HUES64 (cell line): Measurements from ENCODE around the gene MED6.

Experiments
- H3K27ac ChIP-seq: 2 replicates; pipeline ENCODE4 v1.7.0; 2013; ENCODE audit warnings: low read depth, low read length, inconsistent platforms
- H3K27me3 ChIP-seq: 2 replicates; pipeline ENCODE4 v1.6.1; 2013; ENCODE audit warnings: mild to moderate bottlenecking, low read length; ENCODE audit not compliant: insufficient read depth
- H3K36me3 ChIP-seq: 2 replicates; pipeline ENCODE4 v1.6.1; 2013; ENCODE audit warnings: mild to moderate bottlenecking, low read length; ENCODE audit not compliant: insufficient read depth
- H3K4me1 ChIP-seq: 2 replicates; pipeline ENCODE4 v1.6.1; 2013; ENCODE audit warnings: mild to moderate bottlenecking, low read length, moderate library complexity; ENCODE audit not compliant: insufficient read depth
- H3K4me3 ChIP-seq: 2 replicates; pipeline ENCODE4 v1.5.1; 2013; ENCODE audit warnings: mild to moderate bottlenecking, low read length, moderate library complexity
- H3K9ac ChIP-seq: 2 replicates; pipeline ENCODE4 v1.6.1; 2013; ENCODE audit warnings: mild to moderate bottlenecking, low read depth, low read length
- H3K9me3 ChIP-seq: 2 replicates; pipeline ENCODE4 v1.6.1; 2013; ENCODE audit warnings: low read depth, low read length; ENCODE audit not compliant: insufficient read depth
- WGBS: fragments of 150-250, 120-280 bp; methylation state at CpG from one replicate; pipeline ENCODE4 v1.1.7; 2013; ENCODE audit warnings: missing lambda C conversion rate; 5-methylcytosine and 5-hydroxymethylcytosine counted together

Gene MED6

DNA sequence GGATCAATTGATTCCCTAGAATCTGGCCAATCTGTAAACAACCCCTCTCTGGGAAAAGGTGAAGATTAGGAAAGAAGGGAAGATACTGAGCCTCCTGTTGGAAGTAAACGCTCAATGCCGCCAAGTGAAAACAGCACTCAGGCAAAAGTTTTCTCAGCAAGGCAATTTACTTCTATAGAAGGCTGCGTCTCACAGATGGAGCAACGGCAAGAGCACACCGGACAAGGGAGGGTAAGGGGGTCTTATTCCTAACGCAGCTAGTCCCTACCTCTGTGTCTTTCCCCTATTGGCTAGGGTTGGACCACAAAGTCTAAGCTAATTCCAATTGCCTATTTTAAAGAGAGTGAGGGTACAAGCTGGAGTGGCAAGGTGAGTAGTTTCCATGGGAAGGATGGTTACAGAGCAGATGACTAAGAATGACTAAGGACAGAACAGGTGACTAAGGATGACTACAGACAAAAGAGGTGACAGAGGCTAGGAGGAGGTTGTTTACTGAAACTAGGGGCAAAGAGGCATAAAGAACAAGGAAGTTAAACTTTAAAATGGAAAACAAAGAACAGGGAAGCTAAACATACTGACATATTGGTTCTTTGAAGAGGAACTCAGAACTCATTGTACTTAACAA lies 35.6 kb upstream of the MED6 start:
- Histone ChIP-seq H3K9ac (no peak overlapping the region), H3K36me3 (no peaks in the 10 kb centered on the region), H3K27ac (no peak overlapping the region), H3K27me3 (peaks cover 11% of the 10 kb centered on the region; the same call in 1 of the 2 replicates), H3K4me1 (peaks cover 13% of the 10 kb centered on the region; the same call in 1 of the 2 replicates), H3K4me3 (no peak overlapping the region), H3K9me3 (peaks cover 11% of the 10 kb centered on the region)
- 97% methylated on average over 6 of the region's 6 CpGs for WGBS

- Histone ChIP-seq H3K4me1 (no peaks in the 10 kb centered on the region), H3K4me3 (no peak overlapping the region), H3K9ac (no peak overlapping the region), H3K27ac (no peak overlapping the region), H3K27me3 (no peaks in the 10 kb centered on the region), H3K36me3 (no peaks in the 10 kb centered on the region), H3K9me3 (peaks cover 23% of the 10 kb centered on the region)
- WGBS: 88% methylated on average over 3 of the region's 3 CpGs
Observed at GRCh38 chr14:70631948-70632347, 31.5 kb upstream of the MED6 start.

GRCh38 chr14:70624972-70625371 lies 24.5 kb upstream of the MED6 start:
- Histone ChIP-seq H3K36me3 (no peaks in the 10 kb centered on the region), H3K27ac (no peak overlapping the region), H3K27me3 (no peaks in the 10 kb centered on the region), H3K9me3 (peaks cover 30% of the 10 kb centered on the region), H3K4me3 (no peak overlapping the region), H3K9ac (no peak overlapping the region), H3K4me1 (no peaks in the 10 kb centered on the region)
- 90% methylated on average over 1 of the region's 1 CpG for WGBS

DNA sequence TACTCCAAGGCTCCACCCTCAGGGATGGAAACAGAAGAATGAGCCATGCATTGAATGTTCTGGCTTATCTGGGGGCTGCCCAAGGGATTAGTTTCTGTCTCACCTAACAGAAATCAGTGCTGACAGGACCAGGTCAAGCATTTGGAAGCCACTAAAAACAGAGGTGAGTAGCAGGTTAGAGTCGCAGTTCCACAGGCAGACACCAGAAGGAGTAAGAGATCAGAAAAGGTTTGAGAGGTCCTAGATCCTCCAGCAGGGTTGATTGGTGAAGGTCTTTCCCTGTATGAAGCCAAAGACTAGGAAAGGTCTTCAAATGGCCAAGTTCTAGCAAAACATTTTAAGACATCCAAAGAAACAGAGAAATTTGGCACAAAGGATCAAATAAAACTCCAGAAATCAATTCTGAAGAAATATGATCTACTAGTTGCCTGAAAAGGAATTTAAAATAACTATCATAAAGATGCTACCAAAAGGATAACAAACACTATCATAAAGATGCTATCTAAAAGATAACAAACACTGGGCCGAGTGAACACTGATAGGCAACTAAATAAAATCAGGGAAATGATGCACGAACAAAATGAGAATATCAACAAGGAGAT lies 21.8 kb upstream of the MED6 start:
- H3K27me3 ChIP-seq: no peaks in the 10 kb centered on the region
- H3K9me3 ChIP-seq: peaks cover 20% of the 10 kb centered on the region
- no peak overlapping the region for H3K4me3 ChIP-seq
- no peaks in the 10 kb centered on the region for H3K4me1 ChIP-seq
- no peaks in the 10 kb centered on the region for H3K36me3 ChIP-seq
- WGBS: 7% methylated on average over 1 of the region's 3 CpGs
- no peak overlapping the region for H3K27ac ChIP-seq
- no peak overlapping the region for H3K9ac ChIP-seq

GRCh38 chr14:70619708-70620107 lies 19.3 kb upstream of the MED6 start:
- Histone ChIP-seq H3K9ac (no peak overlapping the region), H3K4me1 (no peaks in the 10 kb centered on the region), H3K27me3 (no peaks in the 10 kb centered on the region)

GRCh38 chr14:70618314-70618713 lies 17.9 kb upstream of the MED6 start:
- H3K27me3 ChIP-seq: no peaks in the 10 kb centered on the region
- 77% methylated on average over 2 of the region's 2 CpGs for WGBS
- H3K27ac ChIP-seq: no peak overlapping the region
- H3K4me3 ChIP-seq: no peak overlapping the region
- no peak overlapping the region for H3K9ac ChIP-seq
- no peaks in the 10 kb centered on the region for H3K36me3 ChIP-seq
- H3K4me1 ChIP-seq: no peaks in the 10 kb centered on the region
- no peaks in the 10 kb centered on the region for H3K9me3 ChIP-seq

More at GRCh38 chr14:70619708-70620107, 19.3 kb upstream of the MED6 start:
- H3K36me3 ChIP-seq: no peaks in the 10 kb centered on the region
- H3K9me3 ChIP-seq: no peaks in the 10 kb centered on the region
- H3K4me3 ChIP-seq: no peak overlapping the region
- no peak overlapping the region for H3K27ac ChIP-seq

- no peaks in the 10 kb centered on the region for H3K9me3 ChIP-seq
- H3K4me1 ChIP-seq: no peaks in the 10 kb centered on the region
- no peaks in the 10 kb centered on the region for H3K36me3 ChIP-seq
- H3K27me3 ChIP-seq: no peaks in the 10 kb centered on the region
- no peak overlapping the region for H3K9ac ChIP-seq
- no peak overlapping the region for H3K27ac ChIP-seq
- WGBS: 95% methylated on average over 2 of the region's 3 CpGs
- no peak overlapping the region for H3K4me3 ChIP-seq
Observed at GRCh38 chr14:70616646-70617045, 16.2 kb upstream of the MED6 start.

DNA sequence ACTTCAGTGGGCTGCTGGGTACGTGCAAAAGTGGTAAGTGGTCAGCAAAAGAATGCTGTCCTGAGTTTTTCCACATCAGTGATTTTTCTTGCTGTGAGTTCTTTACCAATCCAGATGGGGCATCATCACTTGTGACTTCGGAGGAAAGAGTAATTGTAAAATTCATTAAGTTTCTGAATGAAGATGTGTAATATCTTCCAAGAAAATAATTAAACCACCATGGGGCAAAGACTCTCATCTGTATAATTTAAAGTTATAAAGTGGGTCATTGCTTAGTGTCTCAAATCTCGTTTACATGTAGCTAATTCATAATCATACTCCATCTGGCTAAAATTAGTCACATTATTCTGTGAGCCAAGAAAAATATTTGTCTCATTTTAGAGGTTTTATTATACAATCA lies 10.8 kb upstream of the MED6 start:
- H3K27ac ChIP-seq: no peak overlapping the region
- H3K27me3 ChIP-seq: 0 out of 2 replicates have a peak, but pooled peaks cover 3% of the 10 kb centered on the region
- 86% methylated on average over 2 of the region's 3 CpGs for WGBS
- H3K9me3 ChIP-seq: no peaks in the 10 kb centered on the region
- H3K4me1 ChIP-seq: no peaks in the 10 kb centered on the region
- no peak overlapping the region for H3K4me3 ChIP-seq
- no peak overlapping the region for H3K9ac ChIP-seq
- H3K36me3 ChIP-seq: no peaks in the 10 kb centered on the region

GRCh38 chr14:70602254-70602653 lies 1.8 kb upstream of the MED6 start:
- no peak overlapping the region for H3K27ac ChIP-seq
- no peaks in the 10 kb centered on the region; the same call in 1 of the 2 replicates for H3K27me3 ChIP-seq
- no peaks in the 10 kb centered on the region for H3K9me3 ChIP-seq
- no peak overlapping the region for H3K4me3 ChIP-seq
- WGBS: 72% methylated on average over 1 of the region's 2 CpGs
- peaks cover 7% of the 10 kb centered on the region for H3K4me1 ChIP-seq
- peaks cover 5% of the 10 kb centered on the region; the same call in 1 of the 2 replicates for H3K36me3 ChIP-seq
- H3K9ac ChIP-seq: no peak overlapping the region

DNA sequence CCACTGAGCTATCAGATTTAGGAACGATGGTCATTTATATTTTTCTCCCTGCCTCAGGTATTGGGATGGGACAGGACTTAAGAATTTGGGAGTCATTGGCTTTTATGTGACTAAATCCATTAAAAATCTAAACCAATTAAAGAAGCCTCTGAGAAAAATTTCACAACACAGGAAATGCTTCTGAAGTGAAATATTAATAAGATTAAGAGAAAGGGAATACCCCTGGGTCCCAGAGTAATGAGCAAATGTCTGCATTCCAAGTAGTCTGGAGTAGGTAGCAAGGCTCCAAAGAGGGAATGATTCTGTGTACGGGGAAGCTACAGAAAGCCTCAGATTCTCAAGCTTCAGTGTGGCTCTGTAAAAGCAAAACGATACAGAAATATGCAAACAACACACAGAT lies 707 bp upstream of the MED6 start:
- Histone ChIP-seq H3K9ac (peak overlapping the region; percentile 61), H3K4me3 (peak overlapping the region; percentile 65), H3K4me1 (peaks cover 7% of the 10 kb centered on the region), H3K9me3 (no peaks in the 10 kb centered on the region), H3K27me3 (no peaks in the 10 kb centered on the region; the same call in 1 of the 2 replicates), H3K36me3 (peaks cover 16% of the 10 kb centered on the region), H3K27ac (peak overlapping the region; percentile 8; the same call in 1 of the 2 replicates)
- 73% methylated on average over 3 of the region's 3 CpGs for WGBS

DNA sequence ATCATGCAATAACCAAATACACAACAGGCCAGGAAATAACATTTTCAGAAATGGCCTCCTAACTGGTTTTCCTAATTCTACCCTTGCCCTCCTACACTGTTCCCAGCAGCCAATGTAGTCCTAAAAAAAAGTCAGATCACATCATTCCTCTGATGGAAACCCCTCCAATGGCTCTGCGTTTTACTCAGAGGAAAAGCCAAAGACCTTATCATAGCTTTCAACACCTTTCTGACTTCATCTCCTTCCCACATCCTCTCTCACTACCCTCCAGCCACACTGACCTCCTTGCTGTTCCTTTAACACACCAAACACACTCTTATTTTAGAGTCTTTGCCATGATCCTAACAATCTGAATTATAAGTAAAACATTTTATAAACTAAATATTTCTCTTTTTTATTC lies 1.1 kb downstream of the MED6 start:
- no peaks in the 10 kb centered on the region; the same call in 1 of the 2 replicates for H3K27me3 ChIP-seq
- H3K9me3 ChIP-seq: no peaks in the 10 kb centered on the region
- peaks cover 35% of the 10 kb centered on the region for H3K36me3 ChIP-seq
- peak overlapping the region; percentile 88 for H3K4me3 ChIP-seq
- H3K4me1 ChIP-seq: peaks cover 7% of the 10 kb centered on the region
- 84% methylated on average over 1 of the region's 1 CpG for WGBS
- no peak overlapping the region for H3K9ac ChIP-seq
- no peak overlapping the region for H3K27ac ChIP-seq
